ENCODE data around the gene PCLAF.
"Not testable (repeated sequence)": the region's sequence is repeated elsewhere in the genome, so short reads cannot be mapped to it uniquely, and the experiment has no call there.

PCLAF gene

GRCh38 chr15:64331668-64332067 is 49.6 kb downstream of the PCLAF start:
- in situ Hi-C loops (cut with MboI; ENCODE audit: low sequenced_read_pairs); H3K27me3 ChIP-seq (ENCODE audit: low read depth); DNase-seq (ENCODE audit: low spot score in 2 of 2); H3K36me3 ChIP-seq (replicated peaks); H3K4me1 ChIP-seq; H3K9me3 ChIP-seq; H3K4me3 ChIP-seq: not testable (repeated sequence)

DNA sequence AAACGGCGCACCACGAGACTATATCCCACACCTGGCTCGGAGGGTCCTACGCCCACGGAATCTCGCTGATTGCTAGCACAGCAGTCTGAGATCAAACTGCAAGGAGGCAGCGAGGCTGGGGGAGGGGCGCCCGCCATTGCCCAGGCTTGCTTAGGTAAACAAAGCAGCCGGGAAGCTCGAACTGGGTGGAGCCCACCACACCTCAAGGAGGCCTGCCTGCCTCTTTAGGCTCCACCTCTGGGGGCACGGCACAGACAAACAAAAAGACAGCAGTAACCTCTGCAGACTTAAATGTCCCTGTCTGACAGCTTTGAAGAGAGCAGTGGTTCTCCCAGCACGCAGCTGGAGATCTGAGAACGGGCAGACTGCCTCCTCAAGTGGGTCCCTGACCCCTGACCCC is 54.3 kb downstream of the PCLAF start:
- peak in 1 of 2 experiments; percentile 79 for DNase-seq (ENCODE audit: low spot score in 2 of 2)
- in situ Hi-C loops (cut with MboI; ENCODE audit: low sequenced_read_pairs); H3K4me3 ChIP-seq; H3K4me1 ChIP-seq; H3K36me3 ChIP-seq (replicated peaks); H3K27me3 ChIP-seq (ENCODE audit: low read depth); H3K9me3 ChIP-seq: not testable (repeated sequence)

- H3K4me1 ChIP-seq; H3K27me3 ChIP-seq (ENCODE audit: low read depth); H3K4me3 ChIP-seq; H3K36me3 ChIP-seq (replicated peaks); DNase-seq (ENCODE audit: low spot score in 2 of 2); in situ Hi-C loops (cut with MboI; ENCODE audit: low sequenced_read_pairs); H3K9me3 ChIP-seq: not testable (repeated sequence)
Measured at GRCh38 chr15:64326458-64326857, 54.8 kb downstream of the PCLAF start.

DNA sequence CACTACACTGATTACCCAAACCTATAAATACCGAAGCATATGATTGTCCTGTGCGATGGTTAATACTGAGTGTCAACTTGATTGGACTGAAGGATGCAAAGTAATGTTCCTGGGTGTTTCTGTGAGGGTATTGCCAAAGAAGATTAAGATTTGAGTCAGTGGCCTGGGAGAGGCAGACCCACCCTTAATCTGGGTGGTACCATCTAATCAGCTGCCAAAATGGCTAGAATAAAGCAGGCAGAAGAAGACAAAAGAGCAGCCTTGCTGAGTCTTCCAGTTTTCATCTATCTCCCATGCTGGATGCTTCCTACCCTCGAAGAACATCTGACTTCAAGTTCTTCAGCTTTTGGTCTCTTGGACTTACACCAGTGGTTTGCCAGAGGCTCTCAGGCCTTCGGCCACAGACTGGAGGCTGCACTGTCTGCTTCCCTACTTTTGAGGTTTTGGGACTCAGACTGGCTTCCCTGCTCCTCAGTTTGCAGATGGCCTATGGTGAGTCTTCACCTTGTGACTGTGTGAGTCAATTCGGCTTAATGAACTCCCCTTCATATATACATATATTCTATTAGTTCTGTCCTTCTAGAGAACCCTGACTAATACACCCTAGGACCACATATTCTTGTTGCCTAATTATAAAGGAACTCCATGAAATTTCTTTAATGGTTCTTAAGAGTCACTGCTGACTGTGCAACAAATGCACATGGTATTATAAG is 56.9 kb downstream of the PCLAF start:
- in situ Hi-C loops (cut with MboI; ENCODE audit: low sequenced_read_pairs) = no loop called here
- Histone ChIP-seq H3K9me3 (no peaks in the 10 kb centered on the region), H3K36me3 (replicated peaks) (no peaks in the 10 kb centered on the region), H3K4me1 (no peaks in the 10 kb centered on the region; the same call in 1 of the 2 replicates), H3K27me3 (ENCODE audit: low read depth) (no peaks in the 10 kb centered on the region), H3K4me3 (no peak overlapping the region)
- DNase-seq (ENCODE audit: low spot score in 2 of 2) = no peak

- in situ Hi-C loops (cut with MboI; ENCODE audit: low sequenced_read_pairs) = no loop called here
Measured at GRCh38 chr15:64315216-64315615, 66.0 kb downstream of the PCLAF start.

GRCh38 chr15:64314456-64314855 is 66.8 kb downstream of the PCLAF start:
- in situ Hi-C loops (cut with MboI; ENCODE audit: low sequenced_read_pairs) = no loop called here
- Histone ChIP-seq H3K4me1 (peaks cover 20% of the 10 kb centered on the region), H3K9me3 (no peaks in the 10 kb centered on the region), H3K4me3 (no peak overlapping the region), H3K36me3 (replicated peaks) (no peaks in the 10 kb centered on the region), H3K27me3 (ENCODE audit: low read depth) (no peaks in the 10 kb centered on the region)
- DNase-seq (ENCODE audit: low spot score in 2 of 2) = peak in 1 of 2 experiments; percentile 32

More at GRCh38 chr15:64315216-64315615, 66.0 kb downstream of the PCLAF start:
- H3K27me3 ChIP-seq (ENCODE audit: low read depth) = no peaks in the 10 kb centered on the region
- DNase-seq (ENCODE audit: low spot score in 2 of 2) = peak; percentile 85 to 100
- no peak overlapping the region for H3K4me3 ChIP-seq
- peaks cover 20% of the 10 kb centered on the region for H3K4me1 ChIP-seq
- H3K36me3 ChIP-seq (replicated peaks) = no peaks in the 10 kb centered on the region
- H3K9me3 ChIP-seq = no peaks in the 10 kb centered on the region
